Stimulated activated CD4-positive, alpha-beta T cell treated with anti-CD3 and anti-CD28 coated beads, Interleukin-2, amount 100 ng/mL, for 48 hours (primary cell): Measurements from ENCODE around the gene MS4A1.
"Not testable (repeated sequence)": the region's sequence is repeated elsewhere in the genome, so short reads cannot be mapped to it uniquely, and the experiment has no call there.

Source experiments
- DNase-seq, 2 donors: peaks; one replicate each; pipeline ENCODE4 v3.0.0-alpha.2; 2020

MS4A1 gene

DNA sequence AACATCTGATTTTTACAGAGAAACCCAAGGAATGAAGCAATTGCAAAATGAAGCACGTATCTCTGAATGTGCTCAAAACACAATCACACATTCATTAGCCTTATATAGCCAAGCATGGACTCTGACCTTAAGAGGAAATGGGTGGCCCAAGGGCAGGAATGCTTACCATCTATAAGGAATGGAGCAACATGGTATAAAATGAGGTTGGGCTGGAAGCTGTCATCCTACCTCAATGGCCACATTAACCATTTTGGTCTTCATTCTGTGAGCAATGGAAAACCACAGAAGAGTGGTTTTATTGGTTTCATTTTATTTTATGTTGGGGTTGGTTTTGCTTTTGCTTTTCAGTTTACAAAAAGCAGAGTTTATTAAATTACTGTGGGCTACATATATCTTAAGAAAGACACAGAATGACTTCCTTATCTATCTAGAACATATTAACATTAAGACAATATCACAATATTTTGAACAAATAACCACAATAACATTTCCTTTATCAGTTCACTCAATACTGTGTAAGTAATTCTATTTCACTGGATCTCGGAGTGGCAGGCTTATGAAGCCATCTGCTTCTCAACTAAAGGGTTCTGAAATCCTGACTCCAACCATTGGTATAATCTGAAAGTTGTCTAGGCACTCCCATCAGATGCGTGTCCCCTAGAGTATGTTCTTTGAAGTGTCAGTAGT lies 48.7 kb downstream of the MS4A1 start:
- DNase-seq, result no peak

DNA sequence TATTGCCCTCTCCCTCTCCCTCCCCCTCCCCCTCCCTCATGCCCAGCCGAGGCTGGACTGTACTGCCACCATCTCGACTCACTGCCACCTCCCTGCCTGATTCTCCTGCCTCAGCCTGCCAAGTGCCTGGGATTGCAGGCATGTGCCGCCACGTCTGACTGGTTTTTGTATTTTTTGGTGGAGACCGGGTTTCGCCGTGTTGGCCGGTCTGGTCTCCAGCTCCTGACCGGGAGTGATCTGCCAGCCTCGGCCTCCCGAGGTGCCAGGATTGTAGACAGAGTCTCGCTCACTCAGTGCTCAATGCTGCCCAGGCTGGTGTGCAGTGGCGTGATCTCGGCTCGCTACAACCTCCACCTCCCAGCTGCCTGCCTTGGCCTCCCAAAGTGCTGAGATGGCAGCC lies 54.0 kb downstream of the MS4A1 start:
- DNase-seq, result not testable (repeated sequence)

DNA sequence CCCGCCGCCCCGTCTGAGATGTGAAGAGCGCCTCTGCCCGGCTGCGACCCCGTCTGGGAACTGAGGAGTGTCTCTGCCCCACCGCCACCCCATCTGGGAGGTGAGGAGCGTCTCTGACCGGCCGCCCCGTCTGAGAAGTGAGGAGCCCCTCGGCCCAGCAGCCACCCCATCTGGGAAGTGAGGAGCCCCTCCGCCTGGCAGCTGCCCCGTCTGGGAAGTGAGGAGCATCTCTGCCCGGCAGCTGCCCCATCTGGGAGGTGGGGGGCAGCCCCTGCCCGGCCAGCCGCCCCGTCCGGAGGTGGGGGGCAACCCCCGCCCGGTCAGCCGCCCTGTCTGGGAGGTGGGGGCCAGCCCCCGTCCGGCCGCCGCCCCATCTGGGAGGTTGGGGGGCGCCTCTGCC lies 54.6 kb downstream of the MS4A1 start:
- not testable (repeated sequence) for DNase-seq

DNA sequence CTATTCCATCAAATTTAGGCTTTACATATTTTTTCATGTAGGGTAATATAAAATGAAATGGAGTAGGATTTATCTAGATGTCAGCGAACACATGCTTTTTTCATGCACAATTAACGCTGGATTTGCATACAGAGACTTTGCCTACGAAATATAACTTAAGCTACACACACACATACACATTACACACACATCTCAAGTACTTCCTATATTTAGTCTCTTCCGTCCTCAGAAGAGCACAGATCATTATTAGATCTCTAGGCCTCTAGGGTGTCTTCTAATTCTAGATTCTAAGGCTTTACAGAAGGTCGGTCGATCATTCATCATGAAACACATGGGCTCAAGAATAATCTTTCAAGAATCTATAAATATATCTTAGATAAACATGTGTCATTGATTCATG lies 55.7 kb downstream of the MS4A1 start:
- no peak for DNase-seq

DNA sequence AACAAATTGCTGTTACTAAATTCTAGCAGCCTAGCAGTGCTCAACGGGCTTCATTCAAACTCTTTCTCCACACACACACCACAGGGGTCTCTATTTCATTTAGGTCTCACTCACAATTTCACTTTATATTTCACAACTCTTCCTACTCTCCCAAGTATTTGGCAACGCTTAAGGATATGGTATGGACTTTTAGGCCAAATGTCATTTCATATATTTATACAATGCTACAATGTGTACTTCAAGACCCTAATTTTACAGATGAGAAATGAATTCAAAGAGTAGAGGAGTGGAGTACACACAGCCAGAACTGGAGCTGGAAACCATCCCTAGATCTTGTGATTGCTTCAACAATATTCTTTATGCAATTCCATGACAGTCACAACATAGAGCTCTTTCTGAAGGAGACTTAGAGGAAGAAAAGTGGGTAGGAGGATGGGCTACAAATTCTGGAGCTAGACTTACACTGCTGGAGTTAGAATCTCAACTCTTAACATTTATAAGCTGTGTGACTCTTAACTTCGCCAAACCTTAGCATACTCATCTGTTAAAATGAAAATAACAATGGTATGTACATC lies 57.1 kb downstream of the MS4A1 start:
- no peak for DNase-seq

DNA sequence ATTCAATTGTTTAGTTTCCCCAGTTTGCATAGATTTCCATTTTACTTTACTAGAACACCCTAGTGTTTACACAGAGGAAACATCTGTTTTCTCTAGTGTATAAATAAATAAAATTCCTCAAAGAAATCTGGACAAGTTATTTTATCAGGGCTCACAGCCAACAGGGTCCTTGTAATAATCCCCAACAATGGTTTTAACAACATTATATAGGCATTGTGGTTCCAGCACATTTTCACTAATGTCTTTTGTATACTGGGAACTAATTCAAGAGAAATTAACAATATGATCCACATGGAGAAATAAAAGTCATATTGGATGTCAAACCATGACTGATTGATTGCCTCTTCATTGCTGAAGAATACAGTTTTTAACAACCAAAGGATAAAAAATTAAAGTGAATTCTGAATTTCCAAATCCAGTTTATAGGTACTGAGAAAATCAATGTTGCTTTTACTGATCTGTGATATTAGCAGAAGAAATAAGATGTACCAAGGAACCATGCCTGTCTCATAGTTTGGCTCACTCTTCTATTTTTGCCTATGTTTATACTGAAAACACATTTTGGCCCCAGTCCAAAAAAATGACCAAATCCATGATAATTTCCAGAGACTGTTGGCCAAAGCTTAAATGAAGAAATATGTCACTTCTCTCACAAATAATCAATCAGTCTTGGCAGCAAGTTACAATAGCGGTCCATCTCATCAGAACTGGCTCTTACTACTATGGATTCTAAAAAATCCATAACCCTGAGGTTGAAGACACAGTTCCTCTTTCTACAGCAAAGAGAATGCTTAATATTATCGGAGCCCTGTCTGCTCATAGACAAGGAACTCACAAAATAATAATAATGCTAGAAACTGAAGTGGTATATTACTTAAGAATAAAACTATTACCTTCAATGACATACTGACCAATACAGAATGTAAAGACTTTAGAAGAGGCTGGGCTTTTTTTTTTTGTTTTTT lies 58.1 kb downstream of the MS4A1 start:
- no peak for DNase-seq

DNA sequence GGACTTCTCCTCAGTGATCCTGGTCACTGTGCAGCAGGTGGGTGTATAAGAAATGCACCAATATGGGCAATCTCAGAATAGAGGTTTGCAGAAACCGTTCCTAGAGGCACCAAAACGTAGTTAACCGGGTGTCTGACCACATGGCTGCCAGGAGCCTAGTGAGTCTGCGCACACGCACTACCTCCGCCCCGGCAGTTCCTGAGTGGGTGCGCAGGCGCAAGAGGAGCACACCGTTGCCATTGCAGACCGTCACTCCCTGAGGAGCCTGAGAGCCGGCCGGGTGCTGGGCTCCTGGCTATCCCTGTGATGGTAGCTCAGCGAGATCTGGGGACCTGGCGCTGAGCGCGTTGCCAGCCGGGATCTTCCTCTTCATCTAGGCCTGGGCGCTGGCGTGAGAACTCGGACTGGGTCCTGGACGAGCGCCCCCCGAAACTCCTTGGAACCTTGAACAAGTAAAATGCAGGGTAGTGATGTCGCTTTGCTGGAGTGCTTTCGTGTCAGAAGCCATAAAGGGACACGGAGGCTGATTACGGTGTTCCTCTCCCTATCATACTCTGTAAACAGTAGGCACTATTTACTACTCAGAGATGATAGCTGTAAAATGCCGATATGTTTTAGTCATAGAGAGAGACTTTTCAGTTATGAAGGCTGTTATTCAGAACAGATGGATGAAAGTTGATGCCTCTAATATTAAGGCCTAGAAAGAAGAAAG lies 59.7 kb downstream of the MS4A1 start, which contains the start of gene MS4A13:
MS4A13 (plus strand) TSS at position 249 of the 712 bp plus-strand sequence. CDS start 2,692 bp downstream, outside the sequence.
- no peak for DNase-seq
